CD4-positive, alpha-beta T cell treated with Interleukin-17A for 1 hour (primary cell): ENCODE measurements around the gene ZNF92.
"Not testable (repeated sequence)": the region's sequence is repeated elsewhere in the genome, so short reads cannot be mapped to it uniquely, and the experiment has no call there.

Experiments
- DNase-seq: peaks from one replicate; pipeline ENCODE4 v3.0.0-alpha.2; 2020

Gene ZNF92

DNA sequence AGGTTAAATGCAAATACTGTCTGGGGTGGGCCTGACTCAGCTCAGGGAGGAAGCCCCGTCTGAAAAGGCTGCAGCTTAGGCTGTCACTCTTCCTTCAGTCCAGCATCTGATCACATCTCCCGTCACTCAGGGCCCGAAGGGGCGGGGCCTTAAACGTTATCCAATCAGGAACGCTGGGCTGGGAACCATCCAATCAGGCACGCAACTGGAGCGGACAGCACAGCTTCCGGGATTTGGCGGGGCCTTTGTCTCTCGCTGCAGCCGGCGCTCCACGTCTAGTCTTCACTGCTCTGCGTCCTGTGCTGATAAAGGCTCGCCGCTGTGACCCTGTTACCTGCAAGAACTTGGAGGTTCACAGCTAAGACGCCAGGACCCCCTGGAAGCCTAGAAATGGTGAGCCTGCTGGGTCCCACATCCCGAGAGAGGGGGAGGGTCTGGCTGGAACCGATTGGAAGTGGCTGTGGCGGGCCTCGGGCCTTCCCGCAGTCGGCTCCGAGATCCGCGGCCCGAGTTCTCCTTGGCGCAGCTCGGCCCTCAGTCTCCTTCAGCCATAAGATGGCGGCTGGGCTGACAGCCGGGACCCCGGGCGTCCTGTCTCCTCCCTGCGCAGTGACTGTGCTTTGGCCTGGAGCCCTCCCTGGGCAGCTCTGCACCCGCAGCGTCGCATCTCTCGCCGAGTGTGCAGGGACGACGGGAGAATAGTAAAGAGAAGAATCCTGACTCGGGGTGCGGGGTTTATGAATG, at the start of gene ZNF92:
Gene ZNF92, plus strand, starts transcription at position 248 of the 744 bp plus-strand sequence. Its CDS starts 143 bp downstream, at position 391.
- DNase-seq: peak; percentile 97

DNA sequence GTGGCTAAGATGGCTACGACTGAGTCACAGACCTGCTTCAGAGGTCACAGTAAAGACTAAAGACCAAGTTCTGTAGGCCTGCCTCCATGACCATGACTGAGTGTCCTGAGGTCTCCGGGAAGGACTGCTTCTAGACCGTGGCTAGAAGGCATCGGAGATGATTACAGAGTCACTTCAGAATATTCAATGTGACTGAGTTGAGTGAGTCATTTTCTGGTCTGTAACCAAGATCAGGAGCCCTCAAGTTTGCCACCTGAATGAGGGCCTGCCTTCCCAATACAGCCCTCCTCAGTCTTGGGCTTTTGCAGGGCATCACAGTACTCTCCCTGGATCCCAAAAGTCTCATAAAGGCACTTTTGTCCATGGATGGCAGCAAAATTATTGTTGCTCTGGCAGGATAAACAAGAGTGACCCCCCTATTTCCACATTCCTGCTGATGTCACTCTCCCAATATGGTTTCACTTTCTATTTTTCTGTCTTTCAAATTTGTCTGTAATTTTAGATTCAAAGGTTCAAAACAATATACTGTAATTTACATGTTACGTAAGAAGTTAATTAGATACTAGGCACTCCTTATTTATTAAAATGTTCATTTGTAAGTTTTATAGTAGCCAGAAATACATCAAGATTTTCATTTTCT, 47.7 kb upstream of the ZNF92 start:
- no peak for DNase-seq

DNA sequence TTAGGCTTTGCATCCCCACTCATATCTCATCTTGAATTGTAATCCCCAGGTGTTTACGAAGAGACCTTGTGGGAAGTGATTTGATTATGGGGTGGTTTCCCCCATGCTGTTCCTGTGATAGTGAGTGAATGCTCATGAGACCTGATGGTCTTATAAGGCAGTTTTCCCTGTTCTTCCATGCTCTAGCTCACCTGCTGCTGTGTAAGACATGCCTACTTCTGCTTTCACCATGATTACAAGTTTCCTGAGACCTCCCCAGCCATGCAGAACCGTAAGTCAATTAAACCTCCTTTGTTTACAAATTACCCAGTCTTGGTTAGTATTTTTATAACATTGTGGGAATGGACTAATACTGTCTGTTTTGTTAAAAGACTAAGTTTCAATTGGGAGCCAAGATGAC, 35.3 kb upstream of the ZNF92 start:
- DNase-seq: no peak

DNA sequence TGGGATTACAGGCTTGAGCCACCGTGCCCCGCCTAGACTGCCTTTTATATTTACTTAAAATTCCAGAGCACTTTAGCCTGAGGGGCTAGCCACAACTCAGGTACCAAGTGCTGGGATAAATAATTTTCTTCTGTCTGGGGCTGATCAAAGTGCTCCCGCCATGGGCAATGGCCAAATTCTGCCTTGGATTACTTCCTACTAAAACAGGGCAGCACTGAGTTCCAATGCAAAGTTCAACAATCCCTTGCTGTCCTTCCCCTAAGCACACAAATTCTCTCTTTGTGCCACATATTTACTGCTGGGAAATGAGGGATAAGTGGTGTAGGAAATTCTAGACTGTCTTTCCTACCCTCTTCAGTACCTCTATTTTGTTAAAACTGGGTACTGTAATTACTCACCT, 34.4 kb upstream of the ZNF92 start:
- no peak for DNase-seq

DNA sequence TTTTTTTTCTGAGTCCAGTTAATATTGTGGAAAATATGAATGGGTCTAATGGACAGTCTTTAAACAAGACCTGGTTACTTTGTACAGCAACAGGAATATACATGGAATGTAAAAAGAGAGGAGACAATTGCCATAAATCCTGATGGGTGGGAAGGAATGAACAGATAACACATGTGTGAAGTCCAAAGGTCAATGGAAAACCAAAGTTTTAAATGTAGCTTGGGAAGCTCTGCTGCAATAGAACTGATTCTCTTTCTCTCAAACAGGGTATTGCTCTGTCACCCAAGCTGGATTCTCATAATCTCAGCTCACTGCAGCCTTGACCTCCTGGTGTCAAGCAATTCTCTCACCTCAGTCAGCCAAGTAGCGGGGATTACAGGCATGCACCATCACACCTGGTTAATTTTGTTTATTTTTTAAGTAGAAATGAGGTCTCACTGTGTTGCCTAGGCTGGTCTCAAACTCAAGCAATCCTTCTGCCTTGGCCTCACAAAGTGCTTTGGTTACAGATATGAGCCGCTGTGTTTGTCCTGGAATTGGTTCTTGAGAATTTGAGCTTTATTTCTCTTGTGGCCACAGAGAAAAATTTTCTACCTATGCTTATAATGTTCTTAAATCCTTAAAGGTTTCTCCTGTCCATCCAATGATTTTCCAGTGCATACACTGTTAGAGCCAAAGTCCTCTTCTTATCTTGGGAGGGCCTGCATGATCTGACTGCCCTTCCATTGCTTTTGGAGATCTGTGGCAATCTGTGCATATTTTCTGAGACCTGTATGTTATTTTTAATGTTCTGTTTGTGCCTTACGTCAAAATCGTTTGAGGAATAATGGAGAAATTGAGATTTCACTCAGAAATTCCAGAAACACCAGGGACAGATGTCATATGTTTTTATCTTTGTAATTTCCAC, 30.7 kb upstream of the ZNF92 start:
- DNase-seq: no peak

DNA sequence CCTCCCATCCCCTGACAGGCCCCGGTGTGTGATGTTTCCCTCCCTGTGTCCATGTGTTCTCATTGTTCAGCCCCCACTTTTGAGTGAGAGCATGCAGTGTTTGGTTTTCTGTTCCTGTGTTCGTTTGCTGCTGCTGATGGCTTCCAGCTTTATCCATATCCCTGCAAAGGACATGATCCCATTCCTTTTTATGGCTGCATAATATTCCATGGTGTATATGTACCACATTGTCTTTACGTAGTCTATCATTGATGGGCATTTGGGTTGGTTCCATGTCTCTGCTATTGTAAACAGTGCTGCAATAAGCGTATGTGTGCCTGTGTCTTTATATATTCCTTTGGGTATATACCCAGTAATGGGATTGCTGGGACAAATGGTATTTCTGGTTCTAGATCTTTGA, 29.1 kb upstream of the ZNF92 start:
- not testable (repeated sequence) for DNase-seq

DNA sequence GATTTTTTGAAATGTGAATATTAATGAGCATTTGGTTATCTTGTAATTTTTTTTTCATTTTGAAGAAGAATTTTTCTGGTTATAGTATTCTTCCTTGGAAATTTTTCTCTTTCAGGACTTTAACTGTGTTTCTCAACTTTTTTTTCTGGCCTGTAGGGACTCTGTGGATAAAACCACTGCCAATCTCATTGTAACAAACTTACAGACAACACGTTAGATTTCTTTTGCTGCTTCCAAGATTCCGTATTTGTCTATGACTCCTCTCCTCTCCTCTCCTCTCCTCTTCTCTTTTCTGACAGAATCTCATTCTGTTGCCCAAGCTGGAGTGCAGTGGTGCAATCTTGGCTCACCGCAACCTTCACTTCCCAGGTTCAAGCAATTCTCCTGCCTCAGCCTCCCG, 19.4 kb upstream of the ZNF92 start:
- DNase-seq: no peak

DNA sequence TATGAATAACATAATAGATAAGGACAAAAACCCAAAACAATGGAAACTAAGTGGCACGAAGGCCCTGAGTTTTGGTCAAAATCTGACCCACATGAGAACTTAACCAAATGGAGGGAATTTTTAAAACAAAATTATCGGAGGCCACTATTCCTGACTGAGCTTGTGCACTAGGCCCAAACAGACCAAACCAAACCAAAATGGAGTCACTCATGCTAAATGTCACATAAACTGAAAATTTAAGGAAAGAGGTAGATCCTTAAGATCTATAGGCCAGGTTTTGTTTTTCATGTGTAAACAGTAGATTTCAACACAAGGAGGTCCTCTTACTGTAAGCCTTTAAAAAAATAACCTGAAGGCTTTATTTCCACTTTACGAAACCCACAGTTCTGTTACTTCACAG, 3.8 kb upstream of the ZNF92 start:
- no peak for DNase-seq

DNA sequence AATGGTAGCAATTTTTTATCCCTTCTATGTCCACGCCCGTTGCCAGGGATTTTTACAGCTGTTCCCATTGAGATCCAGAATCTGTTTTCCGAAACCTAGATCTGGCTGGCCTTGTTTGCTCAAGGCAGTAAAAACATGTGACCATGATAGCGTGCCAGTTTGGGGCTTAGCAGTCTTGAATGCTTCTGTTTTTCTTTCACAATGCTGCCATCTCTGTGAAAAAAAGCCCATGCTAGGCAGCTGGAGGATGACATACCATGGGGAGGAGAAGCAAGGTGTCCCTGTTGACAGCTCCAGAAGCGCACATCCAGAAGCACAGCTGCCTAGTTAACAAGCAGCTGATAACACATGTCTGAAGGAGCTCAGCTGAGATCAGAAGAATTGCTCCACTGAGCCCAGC, 2.2 kb upstream of the ZNF92 start:
- no peak for DNase-seq

DNA sequence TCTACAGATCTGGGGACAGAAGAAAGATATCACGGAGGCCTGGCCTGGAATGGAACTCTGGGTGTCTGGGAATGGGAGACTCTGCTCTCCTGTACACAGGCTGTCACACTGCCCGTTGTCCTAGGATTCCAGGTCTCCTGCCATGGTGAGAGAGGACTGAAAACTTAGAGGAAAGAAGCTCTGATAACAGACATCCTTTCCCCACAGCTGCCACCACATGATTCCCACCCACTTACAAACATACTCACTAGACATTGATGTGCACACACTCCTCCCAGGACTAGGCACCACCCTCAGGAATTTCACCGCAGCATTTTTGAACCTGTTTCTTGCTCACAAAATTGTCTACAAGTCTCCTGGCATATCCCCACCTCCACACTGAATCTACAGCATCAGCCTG, 5.7 kb downstream of the ZNF92 start:
- DNase-seq: no peak

DNA sequence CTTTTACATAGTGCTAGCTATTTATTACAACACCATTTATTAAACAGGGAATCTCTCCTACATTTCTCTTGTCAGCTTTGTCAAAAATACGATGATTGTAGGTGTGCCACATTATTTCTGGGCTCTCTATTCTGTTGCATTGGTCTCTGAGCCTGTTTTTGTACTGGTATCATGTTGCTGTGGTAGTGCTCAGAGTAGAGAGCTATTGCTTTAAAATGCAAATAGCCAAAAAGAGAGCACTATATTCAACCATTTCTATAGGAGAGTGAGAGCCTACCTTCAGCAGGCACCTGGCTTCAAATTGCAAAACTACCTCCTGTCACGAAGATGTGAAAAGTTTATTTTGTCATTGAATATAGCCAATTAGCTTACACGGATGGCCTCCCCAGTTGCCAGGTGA, 8.1 kb downstream of the ZNF92 start:
- DNase-seq: no peak

DNA sequence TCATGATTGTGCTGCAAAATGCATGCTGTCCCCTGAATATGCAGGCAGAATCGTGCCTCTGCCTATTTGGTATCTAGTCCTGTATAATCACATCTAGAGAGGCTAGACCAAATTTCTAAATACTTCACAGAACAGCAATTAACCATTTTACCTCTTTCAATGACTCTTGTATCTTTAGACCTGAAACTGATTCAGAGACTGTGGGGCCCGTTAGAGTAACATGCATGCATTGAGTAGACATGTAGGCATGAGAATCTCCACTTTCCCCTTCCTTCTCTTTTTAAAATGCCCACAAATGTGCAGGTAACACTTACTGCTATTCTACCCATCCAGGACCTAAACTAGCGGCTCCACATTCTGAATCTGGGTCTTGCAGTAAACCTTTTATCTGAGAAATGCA, 8.8 kb downstream of the ZNF92 start:
- no peak for DNase-seq

DNA sequence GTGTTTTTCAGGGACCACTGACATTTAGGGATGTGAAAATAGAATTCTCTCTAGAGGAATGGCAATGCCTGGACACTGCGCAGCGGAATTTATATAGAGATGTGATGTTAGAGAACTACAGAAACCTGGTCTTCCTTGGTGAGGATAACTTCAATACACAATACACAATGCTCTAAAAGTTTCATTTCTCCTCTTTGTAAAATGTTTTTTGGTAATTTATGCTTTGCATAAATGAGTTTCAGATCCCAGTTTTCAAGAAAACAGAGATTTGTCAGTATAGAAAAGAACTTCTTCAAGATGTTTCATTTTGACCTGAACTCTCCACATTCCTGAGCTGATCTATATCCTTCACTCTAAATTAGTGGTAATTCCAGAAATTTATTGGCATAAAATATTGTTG, 14.2 kb downstream of the ZNF92 start:
- DNase-seq: no peak

DNA sequence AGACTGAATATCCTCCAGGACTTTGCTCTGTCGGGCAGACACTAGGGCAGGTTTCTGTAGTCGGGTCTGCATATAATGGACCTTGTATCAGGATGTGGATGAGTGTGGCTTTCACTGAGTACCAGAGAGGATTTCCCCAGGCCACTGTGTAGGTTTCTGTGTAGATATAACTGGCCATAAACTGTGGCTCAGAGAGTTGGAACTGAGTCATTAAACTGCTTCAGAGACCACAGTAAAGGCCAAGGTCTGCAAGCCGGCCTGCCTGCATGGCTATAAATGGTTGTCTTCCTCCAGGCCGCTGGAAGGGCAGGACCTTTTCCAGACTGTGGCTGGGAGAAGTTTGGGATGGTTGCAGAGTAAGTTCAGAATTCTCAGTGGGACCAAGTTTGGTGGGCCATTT, 16.9 kb downstream of the ZNF92 start:
- no peak for DNase-seq

DNA sequence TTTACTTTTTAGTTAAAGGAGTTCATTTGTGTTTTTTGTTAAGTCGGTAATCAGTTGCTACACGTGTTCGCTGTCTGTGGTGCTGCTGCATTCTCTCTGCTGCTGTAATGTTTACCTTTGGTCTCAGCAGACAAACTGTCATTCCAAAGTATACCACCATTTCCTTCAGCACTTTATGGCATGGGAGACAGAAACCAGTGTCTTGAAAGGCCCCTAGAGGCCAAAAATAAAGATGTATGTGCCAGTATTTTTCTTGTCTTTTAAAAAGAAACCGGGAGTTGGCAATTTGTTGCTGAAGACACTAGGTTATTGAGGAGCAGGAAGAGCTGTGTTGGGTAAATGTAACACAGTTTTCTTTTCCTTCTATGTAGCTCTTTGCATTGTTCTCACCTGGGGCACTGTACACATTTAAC, 24.1 kb downstream of the ZNF92 start:
- no peak for DNase-seq

DNA sequence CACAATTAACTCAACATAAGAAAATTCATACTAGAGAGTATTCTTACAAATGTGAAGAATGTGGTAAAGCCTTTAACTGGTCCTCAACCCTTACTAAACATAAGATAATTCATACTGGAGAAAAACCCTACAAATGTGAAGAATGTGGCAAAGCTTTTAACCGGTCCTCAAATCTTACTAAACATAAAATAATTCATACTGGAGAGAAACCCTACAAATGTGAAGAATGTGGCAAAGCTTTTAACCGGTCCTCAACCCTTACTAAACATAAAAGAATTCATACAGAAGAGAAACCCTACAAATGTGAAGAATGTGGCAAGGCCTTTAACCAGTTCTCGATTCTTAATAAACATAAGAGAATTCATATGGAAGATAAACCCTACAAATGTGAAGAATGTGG, 25.0 kb downstream of the ZNF92 start:
- DNase-seq: not testable (repeated sequence)

DNA sequence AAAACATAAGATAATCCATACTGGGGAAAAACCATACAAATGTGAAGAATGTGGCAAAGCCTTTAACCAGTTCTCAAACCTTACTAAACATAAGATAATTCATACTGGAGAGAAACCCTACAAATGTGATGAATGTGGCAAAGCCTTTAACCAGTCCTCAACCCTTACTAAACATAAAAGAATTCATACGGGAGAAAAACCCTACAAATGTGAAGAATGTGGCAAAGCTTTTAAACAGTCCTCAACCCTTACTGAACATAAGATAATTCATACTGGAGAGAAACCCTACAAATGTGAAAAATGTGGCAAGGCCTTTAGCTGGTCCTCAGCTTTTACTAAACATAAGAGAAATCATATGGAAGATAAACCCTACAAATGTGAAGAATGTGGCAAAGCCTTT, 25.4 kb downstream of the ZNF92 start:
- not testable (repeated sequence) for DNase-seq

DNA sequence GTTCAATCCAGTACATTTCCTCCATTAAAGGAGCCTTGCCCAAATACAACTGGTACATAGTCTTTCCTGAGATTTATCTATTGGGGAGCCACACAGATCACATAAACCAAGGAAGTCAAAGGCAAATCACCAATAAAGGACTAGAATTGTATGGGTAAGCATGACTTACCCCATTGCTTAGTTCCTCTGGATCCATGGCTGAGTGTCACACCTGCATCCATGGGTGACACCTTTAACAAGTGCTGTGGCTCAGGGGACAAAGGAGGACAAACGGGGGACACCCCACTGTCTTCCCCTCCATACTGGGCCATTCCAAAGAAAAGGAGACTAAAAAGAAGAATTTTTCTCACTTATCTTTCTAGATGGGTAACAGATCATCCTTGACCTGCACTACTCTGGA, 30.4 kb downstream of the ZNF92 start:
- DNase-seq: no peak

DNA sequence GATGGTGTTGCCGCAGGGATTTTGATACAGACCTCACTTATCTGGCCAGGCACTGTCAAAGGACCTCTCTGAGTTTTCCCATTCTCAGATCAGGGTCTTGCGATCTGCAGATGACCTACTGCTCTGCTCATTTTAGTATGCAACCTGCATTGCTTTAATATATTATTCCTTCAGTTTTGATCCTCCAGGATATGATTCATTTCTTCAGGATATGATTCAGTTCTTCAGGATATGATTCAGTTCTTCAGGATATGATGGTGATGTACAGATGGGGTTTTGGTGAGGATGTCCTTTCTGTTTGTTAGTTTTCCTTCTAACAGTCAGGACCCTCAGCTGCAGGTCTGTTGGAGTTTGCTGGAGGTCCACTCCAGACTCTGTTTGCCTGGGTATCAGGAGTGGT, 33.1 kb downstream of the ZNF92 start:
- not testable (repeated sequence) for DNase-seq

DNA sequence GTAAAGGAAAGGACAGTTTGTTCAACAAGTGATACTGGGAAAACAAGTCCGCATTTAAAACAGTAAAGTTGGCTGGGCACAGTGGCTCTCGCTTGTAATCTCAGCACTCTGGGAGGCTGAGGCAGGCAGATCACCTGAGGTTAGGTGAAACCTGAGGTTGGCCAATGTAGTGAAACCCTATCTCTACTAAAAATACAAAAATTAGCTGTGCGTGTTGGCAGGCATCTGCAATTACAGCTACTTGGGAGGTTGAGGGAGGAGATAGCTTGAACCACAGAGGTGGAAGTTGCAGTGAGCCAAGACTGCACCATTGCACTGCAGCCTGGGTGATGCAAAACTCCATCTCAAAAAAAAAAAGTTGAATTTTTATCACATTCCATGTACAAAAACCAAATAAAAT, 35.7 kb downstream of the ZNF92 start:
- DNase-seq: no peak

DNA sequence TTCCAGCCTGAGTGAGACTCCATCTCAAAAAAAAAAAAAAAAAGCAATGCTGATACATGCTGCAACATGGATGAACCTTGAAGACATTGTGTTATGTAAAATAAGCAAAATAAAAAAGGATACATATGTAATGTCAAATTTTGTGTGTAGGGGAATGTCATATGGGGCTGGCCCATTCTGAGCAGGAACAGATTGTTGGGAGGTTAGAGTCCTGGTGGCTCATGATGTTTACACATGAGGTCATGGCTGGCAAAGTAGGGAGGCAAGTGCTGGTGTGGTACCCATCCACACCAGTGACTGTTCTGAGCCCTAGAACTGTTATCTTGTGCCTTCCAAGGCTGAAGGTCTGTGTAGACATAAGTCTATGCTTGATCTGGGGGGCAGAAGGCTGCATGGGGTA, 37.6 kb downstream of the ZNF92 start:
- DNase-seq: no peak

DNA sequence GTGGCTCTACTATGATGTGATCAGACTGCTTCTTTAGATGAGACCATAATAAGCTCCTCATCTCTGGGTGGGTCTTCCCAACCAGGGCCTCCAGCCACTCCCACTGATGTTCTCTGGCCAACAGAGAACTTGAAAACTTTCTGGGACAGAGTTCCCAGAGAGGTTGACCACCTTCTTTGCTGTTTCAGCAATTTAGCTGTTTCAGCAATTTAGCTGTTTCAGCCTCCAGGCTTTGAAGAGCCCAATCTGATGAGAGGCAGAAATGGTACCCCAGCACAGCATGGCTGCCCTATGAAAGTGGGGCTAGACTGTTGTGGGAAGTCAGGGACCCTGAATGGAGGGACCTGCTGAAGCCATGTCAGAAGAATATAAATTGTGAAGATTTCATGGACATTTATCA, 49.0 kb downstream of the ZNF92 start:
- DNase-seq: no peak

DNA sequence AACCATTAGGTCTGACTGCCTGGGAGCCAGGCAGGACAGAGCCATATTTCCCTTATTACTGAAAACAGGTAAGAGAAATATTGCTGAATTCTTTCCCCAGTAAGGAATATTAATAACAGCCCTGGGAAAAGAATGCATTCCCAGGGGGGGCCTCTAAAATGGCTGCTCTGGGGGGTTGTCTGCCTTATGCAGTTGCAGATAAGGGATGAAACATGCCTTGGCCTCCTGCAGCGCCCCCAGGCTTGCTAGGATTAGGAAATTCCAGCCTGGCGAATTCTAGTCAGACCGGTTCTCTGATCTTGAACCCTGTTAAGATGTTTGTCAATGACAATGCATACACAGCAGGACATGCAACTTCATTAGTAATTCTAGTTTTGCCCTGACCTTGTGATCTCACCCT, 49.6 kb downstream of the ZNF92 start:
- not testable (repeated sequence) for DNase-seq
